ENCODE data around the gene DICER1.

DICER1 gene

GRCh38 chr14:95062946-95063345 lies 94.4 kb downstream of the DICER1 start:
- Histone ChIP-seq H3K9ac (ENCODE audit: low read depth, low read length) (no peak overlapping the region), H3K4me3 (ENCODE audit: low read length) (no peak overlapping the region), H3K36me3 (ENCODE audit: insufficient read depth, low read length) (no peaks in the 10 kb centered on the region), H3K4me1 (ENCODE audit: control insufficient read depth, insufficient read depth, low read length) (no peaks in the 10 kb centered on the region), H3K27me3 (ENCODE audit: control insufficient read depth, insufficient read depth, low read length) (no peaks in the 10 kb centered on the region), H3K4me2 (ENCODE audit: low read length) (no peak overlapping the region), H3K9me3 (replicated peaks; ENCODE audit: low read length) (no peaks in the 10 kb centered on the region)

DNA sequence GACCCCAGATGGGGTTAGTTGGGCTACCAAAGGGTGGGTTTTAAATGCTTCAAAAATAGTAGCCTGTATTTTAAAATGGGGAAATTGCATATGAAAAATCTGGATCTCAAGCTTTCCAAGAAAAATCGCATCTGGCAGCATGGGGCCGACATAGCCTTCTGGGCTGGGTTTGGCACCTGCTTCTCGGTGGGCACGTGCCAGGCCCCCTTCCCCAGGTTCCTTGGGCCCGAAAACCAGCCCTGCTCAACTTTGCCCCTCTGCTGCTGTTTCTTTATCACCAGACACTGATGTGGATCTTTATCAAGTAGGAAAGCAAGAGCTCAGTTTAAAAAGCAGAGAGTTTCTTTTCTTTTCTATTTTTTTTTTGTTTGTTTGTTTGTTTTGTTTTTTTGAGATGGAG lies 95.1 kb downstream of the DICER1 start:
- no peaks in the 10 kb centered on the region for H3K4me1 ChIP-seq (ENCODE audit: control insufficient read depth, insufficient read depth, low read length)
- H3K4me2 ChIP-seq (ENCODE audit: low read length): no peak overlapping the region
- H3K36me3 ChIP-seq (ENCODE audit: insufficient read depth, low read length): no peaks in the 10 kb centered on the region
- no peak overlapping the region for H3K9ac ChIP-seq (ENCODE audit: low read depth, low read length)
- H3K27me3 ChIP-seq (ENCODE audit: control insufficient read depth, insufficient read depth, low read length): no peaks in the 10 kb centered on the region
- H3K4me3 ChIP-seq (ENCODE audit: low read length): no peak overlapping the region
- no peaks in the 10 kb centered on the region for H3K9me3 ChIP-seq (replicated peaks; ENCODE audit: low read length)

- H3K4me3 ChIP-seq (ENCODE audit: low read length): no peak overlapping the region
- no peak overlapping the region for H3K9ac ChIP-seq (ENCODE audit: low read depth, low read length)
- no peaks in the 10 kb centered on the region for H3K27me3 ChIP-seq (ENCODE audit: control insufficient read depth, insufficient read depth, low read length)
- no peaks in the 10 kb centered on the region for H3K9me3 ChIP-seq (replicated peaks; ENCODE audit: low read length)
- no peak overlapping the region for H3K4me2 ChIP-seq (ENCODE audit: low read length)
- H3K36me3 ChIP-seq (ENCODE audit: insufficient read depth, low read length): no peaks in the 10 kb centered on the region
- H3K4me1 ChIP-seq (ENCODE audit: control insufficient read depth, insufficient read depth, low read length): no peaks in the 10 kb centered on the region
Measured at GRCh38 chr14:95061317-95062093, 95.8 kb downstream of the DICER1 start.

DNA sequence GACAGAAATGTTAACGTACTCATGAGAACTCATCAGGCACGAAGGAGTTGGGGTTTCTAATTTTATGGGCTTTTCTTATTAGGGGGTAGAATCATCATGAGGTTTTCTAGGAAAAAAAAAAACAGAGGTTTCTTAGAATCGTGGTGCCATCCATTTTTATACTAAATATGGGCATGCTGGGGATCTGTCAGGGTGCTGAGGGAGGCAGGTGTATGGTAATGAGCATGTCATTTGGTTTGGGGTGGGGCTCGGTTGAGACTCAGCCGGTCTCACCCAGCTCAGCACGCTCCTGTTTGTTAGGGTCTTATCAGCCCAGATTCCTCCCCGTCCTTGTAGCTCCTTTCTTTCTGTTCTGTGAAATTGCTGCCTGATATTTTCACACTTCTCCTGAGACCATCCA lies 98.2 kb downstream of the DICER1 start:
- Histone ChIP-seq H3K36me3 (ENCODE audit: insufficient read depth, low read length) (no peaks in the 10 kb centered on the region), H3K4me3 (ENCODE audit: low read length) (no peak overlapping the region), H3K27me3 (ENCODE audit: control insufficient read depth, insufficient read depth, low read length) (no peaks in the 10 kb centered on the region), H3K4me1 (ENCODE audit: control insufficient read depth, insufficient read depth, low read length) (no peaks in the 10 kb centered on the region), H3K9me3 (replicated peaks; ENCODE audit: low read length) (no peaks in the 10 kb centered on the region), H3K9ac (ENCODE audit: low read depth, low read length) (no peak overlapping the region), H3K4me2 (ENCODE audit: low read length) (no peak overlapping the region)

- Histone ChIP-seq H3K4me3 (ENCODE audit: low read length) (no peak overlapping the region), H3K9me3 (replicated peaks; ENCODE audit: low read length) (no peaks in the 10 kb centered on the region), H3K36me3 (ENCODE audit: insufficient read depth, low read length) (no peaks in the 10 kb centered on the region), H3K4me2 (ENCODE audit: low read length) (no peak overlapping the region), H3K27me3 (ENCODE audit: control insufficient read depth, insufficient read depth, low read length) (no peaks in the 10 kb centered on the region), H3K4me1 (ENCODE audit: control insufficient read depth, insufficient read depth, low read length) (no peaks in the 10 kb centered on the region), H3K9ac (ENCODE audit: low read depth, low read length) (no peak overlapping the region)
Measured at GRCh38 chr14:95058491-95058890, 98.8 kb downstream of the DICER1 start.

GRCh38 chr14:95057851-95058250 lies 99.5 kb downstream of the DICER1 start:
- Histone ChIP-seq H3K4me1 (ENCODE audit: control insufficient read depth, insufficient read depth, low read length) (no peaks in the 10 kb centered on the region), H3K36me3 (ENCODE audit: insufficient read depth, low read length) (no peaks in the 10 kb centered on the region), H3K9ac (ENCODE audit: low read depth, low read length) (no peak overlapping the region), H3K9me3 (replicated peaks; ENCODE audit: low read length) (no peaks in the 10 kb centered on the region), H3K4me3 (ENCODE audit: low read length) (no peak overlapping the region), H3K4me2 (ENCODE audit: low read length) (no peak overlapping the region), H3K27me3 (ENCODE audit: control insufficient read depth, insufficient read depth, low read length) (no peaks in the 10 kb centered on the region)

GRCh38 chr14:95057147-95057546 lies 100.2 kb downstream of the DICER1 start:
- Histone ChIP-seq H3K9me3 (replicated peaks; ENCODE audit: low read length) (no peaks in the 10 kb centered on the region), H3K4me2 (ENCODE audit: low read length) (no peak overlapping the region), H3K27me3 (ENCODE audit: control insufficient read depth, insufficient read depth, low read length) (no peaks in the 10 kb centered on the region), H3K36me3 (ENCODE audit: insufficient read depth, low read length) (no peaks in the 10 kb centered on the region), H3K4me3 (ENCODE audit: low read length) (no peak overlapping the region), H3K9ac (ENCODE audit: low read depth, low read length) (no peak overlapping the region), H3K4me1 (ENCODE audit: control insufficient read depth, insufficient read depth, low read length) (no peaks in the 10 kb centered on the region)

- Histone ChIP-seq H3K4me2 (ENCODE audit: low read length) (no peak overlapping the region), H3K4me1 (ENCODE audit: control insufficient read depth, insufficient read depth, low read length) (no peaks in the 10 kb centered on the region), H3K27me3 (ENCODE audit: control insufficient read depth, insufficient read depth, low read length) (no peaks in the 10 kb centered on the region), H3K36me3 (ENCODE audit: insufficient read depth, low read length) (no peaks in the 10 kb centered on the region), H3K9ac (ENCODE audit: low read depth, low read length) (no peak overlapping the region), H3K4me3 (ENCODE audit: low read length) (no peak overlapping the region), H3K9me3 (replicated peaks; ENCODE audit: low read length) (no peaks in the 10 kb centered on the region)
Measured at GRCh38 chr14:95056476-95056875, 100.9 kb downstream of the DICER1 start.

- Histone ChIP-seq H3K27me3 (ENCODE audit: control insufficient read depth, insufficient read depth, low read length) (no peaks in the 10 kb centered on the region), H3K4me1 (ENCODE audit: control insufficient read depth, insufficient read depth, low read length) (no peaks in the 10 kb centered on the region), H3K9me3 (replicated peaks; ENCODE audit: low read length) (no peaks in the 10 kb centered on the region), H3K4me2 (ENCODE audit: low read length) (no peak overlapping the region), H3K9ac (ENCODE audit: low read depth, low read length) (no peak overlapping the region), H3K4me3 (ENCODE audit: low read length) (no peak overlapping the region), H3K36me3 (ENCODE audit: insufficient read depth, low read length) (no peaks in the 10 kb centered on the region)
Measured at GRCh38 chr14:95055318-95055717, 102.0 kb downstream of the DICER1 start.

- H3K27me3 ChIP-seq (ENCODE audit: control insufficient read depth, insufficient read depth, low read length): no peaks in the 10 kb centered on the region
Measured at GRCh38 chr14:95054346-95055280, 102.7 kb downstream of the DICER1 start.

GRCh38 chr14:95052016-95052585 lies 105.2 kb downstream of the DICER1 start:
- Histone ChIP-seq H3K4me3 (ENCODE audit: low read length) (no peak overlapping the region), H3K36me3 (ENCODE audit: insufficient read depth, low read length) (no peaks in the 10 kb centered on the region), H3K27me3 (ENCODE audit: control insufficient read depth, insufficient read depth, low read length) (no peaks in the 10 kb centered on the region), H3K4me1 (ENCODE audit: control insufficient read depth, insufficient read depth, low read length) (no peaks in the 10 kb centered on the region), H3K9me3 (replicated peaks; ENCODE audit: low read length) (no peaks in the 10 kb centered on the region), H3K4me2 (ENCODE audit: low read length) (no peak overlapping the region), H3K9ac (ENCODE audit: low read depth, low read length) (no peak overlapping the region)

More at GRCh38 chr14:95054346-95055280, 102.7 kb downstream of the DICER1 start:
- no peak overlapping the region for H3K4me2 ChIP-seq (ENCODE audit: low read length)
- H3K9ac ChIP-seq (ENCODE audit: low read depth, low read length): no peak overlapping the region
- no peak overlapping the region for H3K4me3 ChIP-seq (ENCODE audit: low read length)
- no peaks in the 10 kb centered on the region for H3K4me1 ChIP-seq (ENCODE audit: control insufficient read depth, insufficient read depth, low read length)
- H3K36me3 ChIP-seq (ENCODE audit: insufficient read depth, low read length): no peaks in the 10 kb centered on the region
- no peaks in the 10 kb centered on the region for H3K9me3 ChIP-seq (replicated peaks; ENCODE audit: low read length)
